ENCODE data around the gene ARL4A.

The ARL4A gene

DNA sequence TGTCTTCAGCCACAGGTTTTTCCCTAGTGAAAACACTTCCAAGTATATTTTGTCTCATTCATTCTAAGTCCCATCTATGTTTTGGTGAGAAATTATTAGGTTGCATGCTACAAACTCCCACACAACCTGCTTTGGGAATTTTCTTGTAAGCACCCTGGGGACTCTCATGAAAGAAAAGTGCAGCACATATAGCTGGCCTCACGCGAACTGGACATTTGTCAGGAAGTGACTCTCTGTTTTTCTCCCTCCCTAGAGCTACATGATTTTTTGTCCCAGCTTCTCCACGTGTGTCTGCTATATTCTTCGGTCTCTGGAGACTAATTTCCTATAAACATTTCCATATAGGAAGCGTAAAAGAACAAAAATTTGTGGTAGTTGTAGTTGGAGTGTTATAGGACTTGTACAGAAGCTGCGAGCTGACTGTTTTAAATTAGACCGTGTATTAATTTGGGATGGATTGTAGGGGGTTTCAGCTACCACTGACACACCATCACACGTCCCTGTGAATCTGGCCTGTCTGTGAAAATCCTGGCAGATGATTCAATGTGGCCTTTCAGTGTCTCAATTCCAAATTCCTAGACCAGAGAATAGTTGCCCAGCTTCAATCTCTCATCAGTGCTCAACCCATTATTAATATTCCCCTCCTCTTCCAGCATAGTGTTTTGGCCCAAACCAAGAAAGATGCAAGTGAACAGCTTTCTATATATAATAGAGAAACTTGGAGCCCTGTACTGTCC lies 40.2 kb downstream of the ARL4A start:
- DNase-seq = no peak

DNA sequence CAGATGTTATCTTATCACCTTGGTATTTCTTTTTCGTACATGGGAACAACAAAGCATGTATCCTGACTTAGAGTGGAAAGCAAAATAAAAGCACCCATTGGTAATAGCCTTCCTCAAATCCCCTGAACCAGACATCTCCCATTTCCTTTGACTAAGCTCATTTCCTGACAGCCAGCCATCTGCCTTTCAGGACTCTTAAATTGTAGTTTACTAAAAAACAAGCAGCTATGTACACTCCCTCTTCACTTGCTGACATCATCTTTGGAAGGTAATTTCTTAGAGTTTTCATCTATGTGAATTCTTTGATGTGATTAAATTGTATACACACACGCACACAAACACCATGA lies 40.7 kb downstream of the ARL4A start:
- DNase-seq = no peak

DNA sequence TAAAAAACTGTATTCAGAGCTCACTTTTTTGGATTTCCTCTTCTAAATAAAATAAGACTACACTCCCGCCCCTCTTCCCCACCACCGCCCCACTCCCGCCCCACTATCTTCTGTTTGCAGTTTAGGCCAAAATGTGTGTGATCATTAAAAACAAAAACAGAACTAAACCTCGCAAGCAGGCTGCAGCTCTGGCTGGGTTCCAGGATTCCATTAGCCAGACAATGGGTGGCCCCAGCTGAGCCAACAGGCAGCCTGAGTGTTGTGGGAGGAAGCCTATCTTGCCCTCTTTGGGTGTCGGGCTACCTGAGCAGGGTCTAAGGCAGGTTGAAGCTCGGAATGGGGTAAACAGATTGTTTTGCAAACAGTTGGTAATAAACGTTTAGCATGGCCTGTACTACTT lies 41.7 kb downstream of the ARL4A start:
- DNase-seq = peak; percentile 18

DNA sequence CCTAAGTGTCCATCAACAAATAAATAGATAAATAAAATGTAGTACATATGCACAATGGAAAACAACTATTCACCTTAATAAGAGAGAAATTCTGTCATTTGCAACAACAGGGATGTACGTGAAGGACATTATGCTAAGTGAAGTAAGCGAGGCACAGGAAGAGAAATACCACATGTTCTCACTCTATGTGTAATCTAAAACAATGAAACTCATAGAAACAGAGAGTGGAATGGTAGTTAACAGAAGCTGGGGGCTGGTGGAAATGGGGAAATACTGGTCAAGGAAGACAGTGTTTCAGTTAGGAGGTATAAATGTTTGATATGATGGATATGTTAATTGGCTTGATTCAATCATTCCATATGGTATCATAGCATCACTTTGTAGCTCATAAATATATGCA lies 43.1 kb downstream of the ARL4A start:
- no peak for DNase-seq

DNA sequence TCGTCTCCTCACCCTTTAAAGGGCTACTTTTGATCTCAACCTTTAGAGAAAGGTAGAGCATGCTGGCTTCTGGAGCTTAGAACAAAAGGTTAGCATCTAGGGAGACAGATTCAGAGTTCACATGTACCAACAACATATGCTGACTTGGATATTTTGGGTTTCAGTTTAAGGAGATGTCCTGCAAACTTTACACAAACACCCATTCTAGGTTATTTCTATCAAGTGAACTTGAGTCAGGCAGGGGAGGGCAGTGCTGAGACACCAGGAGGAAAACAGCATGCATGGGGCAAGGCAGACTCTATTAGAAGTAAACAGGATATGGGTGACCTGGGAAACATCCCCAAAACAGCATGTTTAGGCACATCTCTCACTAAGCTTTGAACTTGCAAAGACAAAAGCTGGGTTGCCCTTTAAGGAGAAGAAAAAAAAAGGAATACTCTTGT lies 43.8 kb downstream of the ARL4A start:
- no peak for DNase-seq

DNA sequence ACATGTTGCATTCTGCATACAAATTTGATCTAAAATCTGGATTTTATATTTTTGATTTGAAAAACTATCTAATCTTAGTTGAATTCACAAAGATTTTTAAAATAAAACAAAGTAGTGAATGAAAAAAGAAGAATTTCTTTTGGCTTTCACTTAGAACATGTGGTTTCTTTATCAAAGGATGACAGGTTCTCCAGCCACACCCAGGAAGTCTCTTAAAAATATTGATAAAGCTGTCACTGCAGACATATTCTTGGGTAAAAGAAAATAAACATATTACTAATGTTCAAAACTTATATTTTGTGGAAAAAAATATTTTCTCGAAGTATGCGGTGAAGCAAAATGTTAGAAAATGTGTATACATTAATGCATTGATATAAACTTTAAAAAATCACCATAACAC lies 44.3 kb downstream of the ARL4A start:
- no peak for DNase-seq

DNA sequence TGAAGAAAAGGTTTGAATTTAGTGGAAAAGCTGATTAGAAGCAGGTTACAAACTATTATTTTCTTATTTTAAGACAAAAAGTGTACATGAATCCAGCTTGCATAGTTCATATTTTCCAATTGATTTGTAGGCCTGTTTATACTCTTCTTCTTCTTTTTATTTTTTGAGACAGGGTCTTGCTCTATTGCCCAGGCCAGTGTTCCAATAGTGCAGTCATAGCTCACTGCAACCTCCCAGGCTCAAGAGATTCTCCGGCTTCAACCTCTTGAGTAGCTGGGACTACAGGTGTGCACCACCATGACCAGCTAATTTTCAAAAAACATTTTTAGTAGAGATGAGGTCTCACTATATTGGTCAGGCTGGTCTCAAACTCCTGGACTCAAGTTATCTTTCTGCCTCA lies 45.0 kb downstream of the ARL4A start:
- DNase-seq = no peak

DNA sequence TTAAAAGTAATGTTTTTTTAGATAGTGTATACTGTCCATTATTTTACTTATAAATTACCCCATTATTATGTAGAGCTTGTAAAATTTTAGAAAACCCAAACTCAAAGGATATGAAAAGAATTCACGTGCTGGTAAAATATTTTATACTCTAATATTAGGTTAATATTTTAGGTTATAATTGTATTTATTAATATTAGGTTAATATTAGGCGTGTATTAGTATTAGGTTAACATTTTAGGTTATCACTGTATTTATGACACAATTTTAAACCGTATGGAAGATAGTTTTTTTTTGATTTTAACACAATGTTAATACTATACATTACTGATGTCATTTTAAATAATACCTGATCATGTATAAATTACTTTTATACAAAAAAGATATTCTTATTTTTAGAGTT lies 48.5 kb downstream of the ARL4A start:
- DNase-seq = no peak

DNA sequence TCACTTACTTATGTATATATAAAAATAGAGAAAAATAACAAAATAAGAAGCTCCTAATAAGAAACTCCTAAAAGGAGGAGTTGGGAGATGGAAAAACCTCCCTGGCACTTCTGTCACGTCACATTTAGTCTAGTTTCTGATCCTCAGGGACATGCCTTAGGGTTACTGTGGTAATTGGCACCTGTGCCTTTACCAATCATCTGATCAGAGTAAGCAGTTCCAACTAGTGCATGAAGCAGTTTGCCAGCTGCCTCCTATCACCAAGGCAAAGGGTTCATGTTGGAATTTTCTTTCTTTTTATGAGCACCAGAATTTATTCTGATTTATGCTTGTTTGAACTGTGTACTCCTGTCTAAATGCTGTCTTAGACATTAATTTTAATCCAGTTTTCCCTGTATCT lies 49.9 kb downstream of the ARL4A start:
- DNase-seq = no peak

DNA sequence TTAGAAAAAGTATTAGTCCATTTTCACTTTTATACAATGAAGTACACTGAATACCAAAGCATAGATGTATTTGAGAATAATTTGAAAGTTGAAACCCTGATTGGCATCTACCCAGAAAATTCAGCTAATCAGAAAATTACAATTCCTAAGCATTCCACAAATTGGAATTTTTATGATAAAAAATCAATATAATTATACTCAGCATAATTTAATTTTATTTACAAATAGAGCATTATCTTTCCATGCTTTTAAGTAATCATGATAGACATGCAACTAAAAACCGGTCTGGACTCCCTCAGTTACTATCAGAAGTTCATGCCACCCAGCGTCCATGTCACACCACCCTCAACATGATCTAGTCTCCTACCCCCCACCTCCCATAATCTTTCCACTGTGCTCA lies 50.4 kb downstream of the ARL4A start:
- no peak for DNase-seq

DNA sequence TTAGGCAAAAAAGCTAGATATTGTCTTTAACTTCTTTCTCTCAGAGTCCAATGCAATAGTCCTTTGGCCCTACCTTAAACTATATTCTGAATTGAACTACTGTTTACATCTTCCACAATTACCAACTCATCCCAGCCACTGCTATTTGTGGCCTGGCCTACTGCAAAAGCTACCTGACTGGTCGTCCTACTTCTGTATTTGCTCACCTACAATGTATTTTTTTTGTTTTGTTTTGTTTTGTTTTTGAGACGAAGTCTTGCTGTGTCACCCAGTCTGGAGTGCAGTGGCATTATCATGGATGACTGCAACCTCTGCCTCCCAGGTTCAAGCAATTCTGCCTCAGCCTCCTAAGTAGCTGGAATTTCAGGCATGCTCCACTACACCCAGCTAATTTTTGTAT lies 51.2 kb downstream of the ARL4A start:
- DNase-seq = no peak
